ENCODE data around the gene EID1.
A peak's percentile ranks its signal among the peaks of the same experiment; 100 is the strongest.

The EID1 gene

DNA sequence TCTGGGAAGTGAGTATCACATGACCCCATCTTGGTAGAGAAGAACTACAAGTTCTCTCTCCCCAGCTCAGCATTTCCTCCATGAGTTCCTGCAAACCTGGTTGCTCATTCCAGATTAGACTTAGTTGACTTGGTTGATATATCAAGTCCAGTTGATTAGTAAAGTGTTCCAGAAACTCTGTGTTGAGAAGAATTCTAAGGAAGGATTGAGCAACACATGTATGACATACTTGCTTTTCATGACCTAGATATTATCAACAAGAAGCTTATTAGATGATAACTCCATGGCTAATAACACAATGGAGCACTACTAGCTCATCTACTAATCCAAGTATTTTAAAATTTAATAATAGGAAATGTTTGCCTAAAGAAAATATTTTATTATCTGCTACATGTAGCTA lies 6.4 kb upstream of the EID1 start:
- no peaks in the 10 kb centered on the region for H3K36me3 ChIP-seq (ENCODE audit: control insufficient read depth, insufficient read depth, low read length, severe bottlenecking)
- H3K4me1 ChIP-seq (ENCODE audit: control insufficient read depth, insufficient read depth, low read length): peaks cover 22% of the 10 kb centered on the region
- no peaks in the 10 kb centered on the region for H3K9me3 ChIP-seq (ENCODE audit: control insufficient read depth, low read length)
- no peak overlapping the region for H3K9ac ChIP-seq (ENCODE audit: low read length)
- no peak for DNase-seq (ENCODE audit: low read depth)
- H3K4me3 ChIP-seq (ENCODE audit: low read length): no peak overlapping the region
- no peaks in the 10 kb centered on the region for H3K27me3 ChIP-seq (replicated peaks; ENCODE audit: control insufficient read depth, insufficient read depth, low read length)

DNA sequence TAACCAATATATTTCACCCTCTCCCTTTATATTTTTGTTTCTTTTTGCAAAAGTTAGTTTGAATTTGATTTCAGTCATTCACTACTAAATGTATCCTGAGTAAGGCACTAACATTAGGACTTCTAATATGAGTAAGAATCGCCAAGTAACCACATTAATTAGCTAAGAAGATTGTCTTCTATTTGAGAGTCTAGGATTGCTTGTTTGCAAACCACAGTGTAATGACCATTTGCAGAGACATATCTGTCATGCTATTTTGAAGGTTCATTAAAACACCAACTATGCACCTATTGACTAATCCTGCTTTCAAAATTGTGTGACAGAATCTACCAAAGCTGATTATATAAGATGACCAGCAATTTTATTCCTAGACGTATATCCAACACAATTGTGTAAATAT lies 5.3 kb upstream of the EID1 start:
- H3K36me3 ChIP-seq (ENCODE audit: control insufficient read depth, insufficient read depth, low read length, severe bottlenecking): no peaks in the 10 kb centered on the region
- no peak for DNase-seq (ENCODE audit: low read depth)
- no peak overlapping the region for H3K4me3 ChIP-seq (ENCODE audit: low read length)
- no peak overlapping the region for H3K9ac ChIP-seq (ENCODE audit: low read length)
- H3K9me3 ChIP-seq (ENCODE audit: control insufficient read depth, low read length): no peaks in the 10 kb centered on the region
- H3K4me1 ChIP-seq (ENCODE audit: control insufficient read depth, insufficient read depth, low read length): peaks cover 18% of the 10 kb centered on the region
- no peaks in the 10 kb centered on the region for H3K27me3 ChIP-seq (replicated peaks; ENCODE audit: control insufficient read depth, insufficient read depth, low read length)

DNA sequence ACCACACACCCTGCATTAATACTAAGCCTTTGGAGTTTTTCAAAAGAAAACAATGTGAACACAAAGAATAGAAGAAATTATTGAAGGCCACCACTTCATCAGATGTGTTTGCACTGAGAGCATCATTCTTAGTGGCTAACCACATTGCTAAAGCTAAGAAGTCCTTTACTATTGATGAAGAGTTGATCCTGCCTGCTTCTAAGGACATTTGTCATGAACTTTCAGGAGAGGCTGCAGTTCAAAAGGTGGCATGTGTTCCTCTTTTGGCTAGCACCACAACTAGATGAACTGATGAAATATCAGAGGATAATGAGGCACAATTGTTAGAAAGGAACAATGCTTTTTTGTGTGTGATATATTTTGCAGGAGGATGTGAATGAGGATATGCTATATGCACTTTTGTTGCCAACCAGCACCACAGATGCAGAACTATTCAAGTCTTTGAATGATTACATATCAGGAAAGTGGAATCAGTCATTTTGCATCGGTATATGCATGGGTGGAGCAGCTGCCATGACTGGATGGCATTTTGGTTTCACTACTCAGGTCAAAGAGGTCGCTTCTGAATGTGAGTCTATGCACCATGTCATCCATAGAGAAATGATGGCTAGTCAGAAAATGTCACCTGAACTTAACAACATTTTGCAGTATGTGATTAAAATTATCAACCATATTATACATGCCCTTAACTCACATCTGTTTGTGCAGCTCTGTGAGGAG lies 2.5 kb upstream of the EID1 start:
- H3K9me3 ChIP-seq (ENCODE audit: control insufficient read depth, low read length): no peaks in the 10 kb centered on the region

DNA sequence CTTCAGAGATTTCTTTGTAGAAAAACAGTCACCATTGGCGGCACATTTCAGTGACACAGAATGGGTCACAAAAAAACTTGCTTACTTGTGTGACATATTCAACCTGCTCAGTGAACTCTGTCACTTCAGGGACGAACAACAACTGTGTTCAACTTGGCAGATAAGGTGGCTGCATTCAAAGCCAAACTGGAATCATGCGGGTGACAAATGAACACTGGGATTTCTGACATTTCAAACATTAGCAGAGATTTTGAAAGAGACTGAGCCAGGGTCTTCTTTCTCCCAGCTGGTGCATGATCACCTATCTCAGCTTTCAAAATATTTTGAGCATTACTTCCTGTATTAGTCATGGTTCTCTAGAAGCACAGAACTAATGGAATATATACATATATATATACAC lies 1.9 kb upstream of the EID1 start:
- Histone ChIP-seq H3K4me3 (ENCODE audit: low read length) (no peak overlapping the region), H3K9ac (ENCODE audit: low read length) (no peak overlapping the region), H3K36me3 (ENCODE audit: control insufficient read depth, insufficient read depth, low read length, severe bottlenecking) (no peaks in the 10 kb centered on the region), H3K27me3 (replicated peaks; ENCODE audit: control insufficient read depth, insufficient read depth, low read length) (no peaks in the 10 kb centered on the region), H3K4me1 (ENCODE audit: control insufficient read depth, insufficient read depth, low read length) (peaks cover 17% of the 10 kb centered on the region), H3K9me3 (ENCODE audit: control insufficient read depth, low read length) (no peaks in the 10 kb centered on the region)
- no peak for DNase-seq (ENCODE audit: low read depth)

More for the DNA sequence above, 2.5 kb upstream of the EID1 start:
- peaks cover 17% of the 10 kb centered on the region for H3K4me1 ChIP-seq (ENCODE audit: control insufficient read depth, insufficient read depth, low read length)
- H3K36me3 ChIP-seq (ENCODE audit: control insufficient read depth, insufficient read depth, low read length, severe bottlenecking): no peaks in the 10 kb centered on the region
- no peak overlapping the region for H3K4me3 ChIP-seq (ENCODE audit: low read length)
- no peak overlapping the region for H3K9ac ChIP-seq (ENCODE audit: low read length)
- DNase-seq (ENCODE audit: low read depth): no peak
- H3K27me3 ChIP-seq (replicated peaks; ENCODE audit: control insufficient read depth, insufficient read depth, low read length): no peaks in the 10 kb centered on the region

DNA sequence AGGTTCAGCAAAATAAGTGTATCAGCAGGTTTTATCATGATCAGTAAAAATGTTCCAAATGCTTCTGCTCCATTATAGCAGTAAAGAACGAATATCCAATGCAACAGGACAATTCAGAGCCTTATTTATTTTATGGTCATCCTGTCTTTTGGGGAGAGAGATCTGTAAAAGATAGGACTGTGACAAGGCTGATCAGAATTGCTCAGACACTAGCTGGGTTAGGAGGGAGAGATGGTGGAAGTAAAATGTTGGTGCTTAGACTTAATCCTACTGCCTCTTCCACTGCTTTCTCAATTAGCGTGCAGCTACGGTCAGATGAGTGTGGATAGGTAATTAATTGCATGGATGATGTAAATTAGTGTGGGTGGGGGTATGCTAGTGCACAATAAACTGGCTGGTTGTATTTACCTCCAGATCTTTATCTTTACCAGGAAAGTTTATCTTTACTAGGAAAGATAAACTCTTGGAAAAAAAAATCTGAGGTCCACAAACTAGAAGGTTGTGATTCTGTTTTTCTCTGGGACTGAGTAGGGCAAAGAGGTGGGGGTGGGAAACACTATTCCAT lies 2.2 kb downstream of the EID1 start:
- Histone ChIP-seq H3K4me3 (ENCODE audit: low read length) (peak overlapping the region; percentile 95), H3K9me3 (ENCODE audit: control insufficient read depth, low read length) (no peaks in the 10 kb centered on the region), H3K36me3 (ENCODE audit: control insufficient read depth, insufficient read depth, low read length, severe bottlenecking) (no peaks in the 10 kb centered on the region), H3K9ac (ENCODE audit: low read length) (no peak overlapping the region), H3K4me1 (ENCODE audit: control insufficient read depth, insufficient read depth, low read length) (peaks cover 17% of the 10 kb centered on the region), H3K27me3 (replicated peaks; ENCODE audit: control insufficient read depth, insufficient read depth, low read length) (no peaks in the 10 kb centered on the region)
- DNase-seq (ENCODE audit: low read depth): no peak

DNA sequence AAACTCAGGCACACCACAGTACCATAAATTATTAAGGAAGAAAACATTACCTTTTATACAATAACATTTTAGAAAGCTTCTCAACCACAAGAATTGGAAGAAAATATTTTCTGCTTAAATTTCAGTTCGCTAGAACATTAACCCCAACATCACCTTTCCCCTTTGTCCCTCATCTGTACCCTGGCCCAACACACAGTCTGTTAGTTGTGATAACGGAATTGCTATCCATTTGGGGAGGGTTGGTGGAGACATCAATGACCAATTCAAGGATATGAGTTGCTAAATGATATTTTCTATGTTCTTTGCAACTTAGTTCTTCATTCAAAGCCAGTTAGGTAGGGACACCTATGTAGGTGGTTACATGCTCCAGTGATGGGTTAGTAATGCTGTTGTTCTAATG lies 5.8 kb downstream of the EID1 start:
- Histone ChIP-seq H3K36me3 (ENCODE audit: control insufficient read depth, insufficient read depth, low read length, severe bottlenecking) (no peaks in the 10 kb centered on the region), H3K4me3 (ENCODE audit: low read length) (no peak overlapping the region), H3K9ac (ENCODE audit: low read length) (no peak overlapping the region), H3K27me3 (replicated peaks; ENCODE audit: control insufficient read depth, insufficient read depth, low read length) (no peaks in the 10 kb centered on the region), H3K9me3 (ENCODE audit: control insufficient read depth, low read length) (no peaks in the 10 kb centered on the region), H3K4me1 (ENCODE audit: control insufficient read depth, insufficient read depth, low read length) (peaks cover 16% of the 10 kb centered on the region)
- DNase-seq (ENCODE audit: low read depth): no peak

DNA sequence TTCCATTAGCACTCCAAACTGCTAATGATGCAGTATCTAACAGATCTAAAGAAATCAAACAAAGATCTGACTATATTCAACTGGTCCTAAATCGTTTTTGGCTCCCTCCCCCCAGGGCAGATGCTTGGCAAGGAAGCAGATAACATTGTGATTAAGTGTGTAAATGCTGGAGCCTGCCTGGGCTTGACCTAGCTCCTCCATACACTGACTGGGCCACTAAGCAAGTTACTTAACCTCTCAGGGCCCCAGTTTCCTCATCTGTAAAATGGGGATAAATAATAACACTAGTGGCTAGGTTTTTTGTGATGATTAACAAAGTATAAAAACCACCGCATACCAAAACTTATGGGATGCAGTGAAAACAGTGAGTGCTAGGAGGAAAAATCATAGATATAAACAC lies 9.2 kb downstream of the EID1 start:
- peaks cover 7% of the 10 kb centered on the region for H3K4me1 ChIP-seq (ENCODE audit: control insufficient read depth, insufficient read depth, low read length)
- H3K4me3 ChIP-seq (ENCODE audit: low read length): no peak overlapping the region
- H3K27me3 ChIP-seq (replicated peaks; ENCODE audit: control insufficient read depth, insufficient read depth, low read length): no peaks in the 10 kb centered on the region
- no peak for DNase-seq (ENCODE audit: low read depth)
- H3K36me3 ChIP-seq (ENCODE audit: control insufficient read depth, insufficient read depth, low read length, severe bottlenecking): no peaks in the 10 kb centered on the region
- H3K9ac ChIP-seq (ENCODE audit: low read length): no peak overlapping the region
- H3K9me3 ChIP-seq (ENCODE audit: control insufficient read depth, low read length): no peaks in the 10 kb centered on the region

DNA sequence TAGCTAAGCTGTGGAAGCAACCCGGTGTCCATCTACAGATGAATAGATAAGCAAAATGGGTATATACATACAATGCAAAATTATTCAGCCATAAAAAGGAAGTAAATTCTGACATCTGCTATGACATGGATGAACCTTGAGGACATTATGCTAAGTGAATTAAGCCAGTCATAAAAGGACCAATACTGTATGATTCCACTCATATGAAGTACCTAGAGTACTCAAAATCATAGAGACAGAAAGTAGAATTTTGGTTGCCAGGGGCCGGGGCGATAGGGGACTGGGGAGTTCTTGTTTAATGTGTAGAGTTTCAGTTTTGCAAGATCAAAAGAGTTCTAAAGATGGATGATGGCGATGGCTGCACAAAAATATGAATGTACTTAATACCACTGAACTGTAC lies 10.3 kb downstream of the EID1 start:
- Histone ChIP-seq H3K36me3 (ENCODE audit: control insufficient read depth, insufficient read depth, low read length, severe bottlenecking) (no peaks in the 10 kb centered on the region), H3K4me3 (ENCODE audit: low read length) (no peak overlapping the region), H3K4me1 (ENCODE audit: control insufficient read depth, insufficient read depth, low read length) (peaks cover 7% of the 10 kb centered on the region), H3K9me3 (ENCODE audit: control insufficient read depth, low read length) (no peaks in the 10 kb centered on the region), H3K27me3 (replicated peaks; ENCODE audit: control insufficient read depth, insufficient read depth, low read length) (no peaks in the 10 kb centered on the region), H3K9ac (ENCODE audit: low read length) (no peak overlapping the region)
- DNase-seq (ENCODE audit: low read depth): no peak

DNA sequence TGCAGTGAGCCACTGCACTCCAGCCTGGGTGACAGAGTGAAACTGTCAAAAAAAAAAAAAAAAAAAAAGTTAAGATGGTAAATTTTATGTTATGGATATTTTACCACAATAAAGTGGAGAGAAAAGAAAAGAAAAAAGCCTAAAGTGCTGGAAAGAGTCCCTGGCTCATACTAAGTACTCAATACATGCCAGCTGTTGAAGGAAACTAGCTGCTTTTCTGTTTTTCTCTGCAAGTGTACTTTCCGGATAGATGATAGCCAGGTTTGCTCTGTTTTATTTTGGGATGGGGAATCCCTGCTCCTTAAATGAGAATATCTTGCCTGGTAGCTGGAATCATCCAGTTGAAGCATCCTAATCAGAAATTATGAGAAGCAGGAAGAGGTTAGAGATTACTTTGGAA lies 10.9 kb downstream of the EID1 start:
- no peak overlapping the region for H3K9ac ChIP-seq (ENCODE audit: low read length)
- H3K36me3 ChIP-seq (ENCODE audit: control insufficient read depth, insufficient read depth, low read length, severe bottlenecking): no peaks in the 10 kb centered on the region
- peak overlapping the region; percentile 15 for H3K4me3 ChIP-seq (ENCODE audit: low read length)
- H3K4me1 ChIP-seq (ENCODE audit: control insufficient read depth, insufficient read depth, low read length): peaks cover 7% of the 10 kb centered on the region
- H3K27me3 ChIP-seq (replicated peaks; ENCODE audit: control insufficient read depth, insufficient read depth, low read length): no peaks in the 10 kb centered on the region
- H3K9me3 ChIP-seq (ENCODE audit: control insufficient read depth, low read length): no peaks in the 10 kb centered on the region
- DNase-seq (ENCODE audit: low read depth): peak; percentile 26

DNA sequence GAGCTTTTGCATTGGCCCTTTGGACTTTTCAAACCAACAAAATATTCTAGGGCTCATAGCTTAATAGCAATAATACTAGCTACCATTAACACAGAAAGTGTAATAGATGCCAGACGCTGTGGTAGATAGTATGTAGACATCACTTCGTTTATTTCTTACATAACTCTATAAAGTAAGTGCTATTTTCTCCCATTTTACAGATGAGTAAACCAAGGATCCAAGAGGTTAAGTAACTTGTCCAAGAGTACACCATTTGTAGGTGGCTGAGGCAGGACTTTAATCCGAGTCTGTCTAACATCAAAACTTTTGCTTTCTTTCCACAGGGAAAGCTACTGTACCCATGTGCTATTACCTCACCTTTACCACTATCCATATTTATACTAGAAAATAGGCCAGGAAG lies 12.0 kb downstream of the EID1 start:
- no peak for DNase-seq (ENCODE audit: low read depth)
- H3K4me1 ChIP-seq (ENCODE audit: control insufficient read depth, insufficient read depth, low read length): peaks cover 7% of the 10 kb centered on the region
- no peak overlapping the region for H3K4me3 ChIP-seq (ENCODE audit: low read length)
- no peaks in the 10 kb centered on the region for H3K27me3 ChIP-seq (replicated peaks; ENCODE audit: control insufficient read depth, insufficient read depth, low read length)
- H3K9me3 ChIP-seq (ENCODE audit: control insufficient read depth, low read length): no peaks in the 10 kb centered on the region
- no peaks in the 10 kb centered on the region for H3K36me3 ChIP-seq (ENCODE audit: control insufficient read depth, insufficient read depth, low read length, severe bottlenecking)
- H3K9ac ChIP-seq (ENCODE audit: low read length): no peak overlapping the region

DNA sequence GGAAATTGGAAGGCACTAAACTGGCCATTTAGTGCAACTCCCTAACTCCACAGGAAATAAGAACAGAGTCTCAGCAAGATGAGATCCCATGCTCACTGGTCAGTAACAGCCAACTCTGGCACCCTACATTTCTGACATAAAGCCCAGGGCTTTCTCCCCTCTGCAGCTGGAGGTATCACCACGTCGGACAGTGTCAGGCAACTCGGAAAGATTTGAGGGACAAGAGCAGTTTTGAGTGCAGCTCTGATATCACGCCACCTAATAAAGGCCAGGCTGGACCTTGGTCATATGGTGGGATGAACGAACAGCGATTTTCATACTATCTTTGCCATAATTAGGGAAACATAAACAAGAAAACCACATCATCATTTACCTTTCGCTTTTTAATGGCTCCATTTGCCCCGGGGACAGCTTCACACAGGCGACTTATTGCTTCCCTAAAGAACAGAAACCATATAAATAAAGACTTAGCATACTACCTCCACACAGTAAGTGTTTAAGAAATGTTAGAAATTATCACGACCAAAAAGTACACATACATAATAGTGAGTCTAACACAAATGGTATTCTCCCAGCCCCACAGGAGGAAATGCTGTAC lies 12.5 kb downstream of the EID1 start:
- no peaks in the 10 kb centered on the region for H3K36me3 ChIP-seq (ENCODE audit: control insufficient read depth, insufficient read depth, low read length, severe bottlenecking)
- H3K27me3 ChIP-seq (replicated peaks; ENCODE audit: control insufficient read depth, insufficient read depth, low read length): no peaks in the 10 kb centered on the region
- no peak overlapping the region for H3K9ac ChIP-seq (ENCODE audit: low read length)
- no peaks in the 10 kb centered on the region for H3K9me3 ChIP-seq (ENCODE audit: control insufficient read depth, low read length)
- DNase-seq (ENCODE audit: low read depth): no peak
- H3K4me1 ChIP-seq (ENCODE audit: control insufficient read depth, insufficient read depth, low read length): peaks cover 7% of the 10 kb centered on the region
- H3K4me3 ChIP-seq (ENCODE audit: low read length): no peak overlapping the region
